G401 (cell line): Measurements from ENCODE around the gene ZNF408. TPM values are rescaled to one million over a fixed set of nuclear protein-coding genes. Genes with fewer than 3 reads are reported as not detected.
A peak's percentile ranks its signal among the peaks of the same experiment; 100 is the strongest.
"Not testable (repeated sequence)": the region's sequence is repeated elsewhere in the genome, so short reads cannot be mapped to it uniquely, and the experiment has no call there.

Experiments used
- DNase-seq: peaks from one replicate; pipeline ENCODE4 v3.0.0-alpha.2; 2015; ENCODE audit warnings: low spot score
- in situ Hi-C: cut with HindIII; loops from 2 replicates; pipeline ENCODE4 v1.10.0; 2016; ENCODE audit warnings: low sequenced_read_pairs, mixed read lengths
- total RNA-seq: library from RNA; depleted of rRNA; stranded (reverse); fragments of >200 nt; shearing (Covaris generic); gene quantifications from 2 replicates; pipeline ENCODE4 v1.2.3, GENCODE V29; 2014; rRNA removed

ZNF408 gene
- 9.2 and 12.7 TPM in 2 replicates for total RNA-seq

GRCh38 chr11:46700241-46701077 lies at the start of gene ZNF408, which contains the start of gene ARHGAP1:
TSS of gene ZNF408 (plus strand) at chr11:46701031. CDS start at chr11:46701048, 17 bp downstream.
TSS of gene ARHGAP1 (minus strand) at chr11:46700619. CDS start at chr11:46696107, 4,512 bp downstream.
- in situ Hi-C loops, result no loop called here
- peak; percentile 99 for DNase-seq

- in situ Hi-C loops, result no loop called here
- no peak for DNase-seq
Measured at GRCh38 chr11:46655631-46656030, 45.2 kb upstream of the ZNF408 start.

GRCh38 chr11:46657186-46657585 lies 43.6 kb upstream of the ZNF408 start:
- in situ Hi-C loops, result no loop called here
- no peak for DNase-seq

GRCh38 chr11:46658259-46658658 lies 42.6 kb upstream of the ZNF408 start:
- in situ Hi-C loops, result no loop called here

GRCh38 chr11:46659908-46660307 lies 40.9 kb upstream of the ZNF408 start:
- no peak for DNase-seq
- in situ Hi-C loops, result no loop called here

More at GRCh38 chr11:46658259-46658658, 42.6 kb upstream of the ZNF408 start:
- DNase-seq, result no peak

GRCh38 chr11:46661836-46662235 lies 39.0 kb upstream of the ZNF408 start:
- in situ Hi-C loops, result no loop called here
- DNase-seq, result no peak

GRCh38 chr11:46662366-46662765 lies 38.5 kb upstream of the ZNF408 start:
- in situ Hi-C loops, result no loop called here
- DNase-seq, result no peak

GRCh38 chr11:46663277-46663940 lies 37.4 kb upstream of the ZNF408 start:
- in situ Hi-C loops, result no loop called here
- no peak for DNase-seq

GRCh38 chr11:46664612-46665011 lies 36.2 kb upstream of the ZNF408 start:
- in situ Hi-C loops, result no loop called here
- DNase-seq, result no peak

- DNase-seq, result no peak
- in situ Hi-C loops, result no loop called here
Measured at GRCh38 chr11:46665356-46665755, 35.5 kb upstream of the ZNF408 start.

- in situ Hi-C loops, result no loop called here
- no peak for DNase-seq
Measured at GRCh38 chr11:46666516-46666915, 34.3 kb upstream of the ZNF408 start.

GRCh38 chr11:46667043-46667481 lies 33.8 kb upstream of the ZNF408 start:
- no peak for DNase-seq
- in situ Hi-C loops, result no loop called here

- no peak for DNase-seq
- in situ Hi-C loops, result no loop called here
Measured at GRCh38 chr11:46668480-46669085, 32.2 kb upstream of the ZNF408 start.

GRCh38 chr11:46669711-46670139 lies 31.1 kb upstream of the ZNF408 start:
- in situ Hi-C loops, result no loop called here
- no peak for DNase-seq

GRCh38 chr11:46670521-46670920 lies 30.3 kb upstream of the ZNF408 start:
- in situ Hi-C loops, DNase-seq: not testable (repeated sequence)

- in situ Hi-C loops, result no loop called here
- DNase-seq, result no peak
Measured at GRCh38 chr11:46671958-46672315, 28.9 kb upstream of the ZNF408 start.

- no peak for DNase-seq
- in situ Hi-C loops, result no loop called here
Measured at GRCh38 chr11:46672381-46672839, 28.4 kb upstream of the ZNF408 start.

GRCh38 chr11:46673713-46674462 lies 26.9 kb upstream of the ZNF408 start:
- in situ Hi-C loops, result no loop called here
- DNase-seq, result no peak
